HG03469 (cell line): Measurements from ENCODE around the gene HES4.
"Not testable (repeated sequence)": the region's sequence is repeated elsewhere in the genome, so short reads cannot be mapped to it uniquely, and the experiment has no call there.

ENCODE experiments used
- ATAC-seq: cut with Tn5 transposase; IDR thresholded peaks from one replicate; pipeline ENCODE4 v1.9.1; 2021; ENCODE audit warnings: mild to moderate bottlenecking, moderate library complexity, moderate number of reproducible peaks; ENCODE audit not compliant: unreplicated experiment

The HES4 gene

GRCh38 chr1:1033731-1034438, 34.0 kb upstream of the HES4 start:
- no peak for ATAC-seq

GRCh38 chr1:1033009-1033587, 33.2 kb upstream of the HES4 start:
- ATAC-seq, result peak; percentile 69

DNA sequence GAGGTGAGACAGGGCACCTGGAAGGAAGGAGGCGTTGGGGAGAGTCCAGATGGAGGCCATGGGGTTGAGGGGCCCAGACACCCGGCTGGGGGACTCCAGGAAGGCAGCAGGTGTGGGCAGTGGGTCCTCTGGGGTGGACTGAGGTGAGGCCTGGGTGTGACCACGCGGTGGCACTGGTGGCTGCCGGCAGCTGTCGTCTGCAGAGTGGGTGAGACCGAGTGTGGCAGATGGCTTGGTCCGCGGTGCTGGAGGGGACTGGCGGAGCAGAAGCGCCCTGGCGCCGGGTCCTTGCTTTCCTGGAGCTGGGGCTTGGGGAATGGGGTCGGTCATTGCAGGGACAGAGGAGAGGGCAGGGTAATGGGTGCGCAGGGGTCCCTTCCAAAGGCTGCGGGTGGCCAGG, 32.5 kb upstream of the HES4 start:
- no peak for ATAC-seq

DNA sequence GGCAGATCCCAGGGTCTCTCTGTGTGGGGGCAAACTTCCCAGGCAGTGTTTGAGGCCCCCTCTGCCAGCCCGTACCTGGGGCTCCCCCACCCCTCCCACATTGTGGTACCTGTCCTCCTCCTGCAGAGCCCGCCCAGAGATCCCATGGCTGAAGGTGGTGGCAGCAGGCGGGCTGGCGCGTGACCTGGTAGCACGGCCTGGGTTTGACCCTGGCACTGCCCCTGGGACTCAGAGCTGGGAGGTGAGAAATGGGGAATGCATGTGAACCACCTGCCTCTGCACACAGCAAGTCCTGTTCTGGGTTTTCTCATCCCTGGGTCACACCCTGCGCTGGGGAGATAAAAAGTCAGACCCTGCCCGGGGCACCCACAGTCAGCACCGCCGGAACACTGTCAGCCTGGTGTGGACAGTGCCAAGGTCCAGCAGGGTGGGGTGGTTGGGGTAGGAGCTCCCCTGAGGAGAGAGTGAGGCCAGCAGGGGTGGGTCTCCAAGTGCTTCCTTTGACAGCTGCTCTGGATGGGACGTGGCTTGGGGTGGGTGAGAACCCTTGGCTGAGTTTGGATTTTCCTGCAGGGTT, 31.9 kb upstream of the HES4 start:
- no peak for ATAC-seq

- not testable (repeated sequence) for ATAC-seq
These were observed 31.2 kb upstream of the HES4 start for GRCh38 chr1:1030867-1031658.

- no peak for ATAC-seq
These were observed 27.9 kb upstream of the HES4 start for GRCh38 chr1:1027791-1028190.

DNA sequence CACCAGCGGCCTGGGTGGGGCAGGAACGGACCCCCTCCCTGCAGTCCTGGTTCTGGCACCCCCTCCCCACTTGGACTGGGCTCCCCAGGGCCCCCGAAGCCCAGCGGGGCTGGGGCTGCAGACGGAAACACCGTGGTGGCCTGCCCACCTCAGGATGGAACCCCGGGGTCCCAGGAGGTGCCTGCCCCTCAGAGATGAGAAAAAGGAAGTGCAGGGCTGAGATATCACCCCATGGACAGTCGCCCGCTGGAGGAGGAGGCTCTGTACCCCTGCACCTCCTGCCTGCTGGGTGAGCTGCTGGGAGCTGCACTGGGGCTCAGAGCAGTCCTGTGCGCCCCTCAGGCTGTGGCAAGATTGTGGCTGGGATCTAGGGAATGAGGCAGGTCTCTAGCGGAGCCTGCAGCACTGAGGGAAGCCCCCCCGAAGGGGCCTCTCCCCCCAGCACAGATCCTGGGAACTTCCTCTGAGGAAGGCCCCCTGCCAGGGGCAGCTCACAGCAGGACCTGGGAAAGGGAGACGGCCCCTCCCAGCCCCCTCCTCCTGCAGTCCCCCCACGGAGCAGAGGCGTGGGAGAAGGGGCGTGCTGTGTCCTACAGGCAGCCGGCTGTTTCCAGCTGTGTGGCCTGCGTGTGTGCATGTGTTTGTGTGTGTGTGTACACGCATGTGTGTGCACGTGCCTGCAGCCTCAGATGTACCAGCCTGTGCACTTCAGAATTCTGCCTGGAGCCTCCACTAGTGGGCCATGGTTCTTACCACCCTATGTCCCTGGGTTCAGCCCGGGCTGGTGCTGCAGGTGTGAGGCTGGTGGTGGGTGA, 26.9 kb upstream of the HES4 start:
- ATAC-seq, result no peak

DNA sequence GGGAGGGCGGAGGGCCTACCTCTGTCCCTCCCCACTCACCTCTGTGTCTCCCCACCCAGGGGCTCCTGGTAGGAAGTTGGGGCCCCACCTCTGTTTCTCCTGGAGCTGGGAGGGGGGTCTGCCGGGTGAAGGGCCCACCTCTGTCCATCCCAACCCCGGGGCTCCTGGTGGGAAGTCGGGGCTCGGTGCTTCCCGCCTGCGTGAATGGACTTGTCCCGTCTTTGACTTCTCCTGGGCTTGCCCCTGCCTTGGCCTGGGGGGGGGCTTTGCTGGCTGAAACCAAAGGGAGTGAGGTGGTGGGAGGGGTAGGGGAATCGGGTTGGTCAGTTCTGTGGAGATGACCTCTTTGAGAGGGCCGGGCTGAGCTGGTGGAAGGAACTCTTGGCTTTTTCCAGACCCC, 25.8 kb upstream of the HES4 start:
- ATAC-seq, result no peak

DNA sequence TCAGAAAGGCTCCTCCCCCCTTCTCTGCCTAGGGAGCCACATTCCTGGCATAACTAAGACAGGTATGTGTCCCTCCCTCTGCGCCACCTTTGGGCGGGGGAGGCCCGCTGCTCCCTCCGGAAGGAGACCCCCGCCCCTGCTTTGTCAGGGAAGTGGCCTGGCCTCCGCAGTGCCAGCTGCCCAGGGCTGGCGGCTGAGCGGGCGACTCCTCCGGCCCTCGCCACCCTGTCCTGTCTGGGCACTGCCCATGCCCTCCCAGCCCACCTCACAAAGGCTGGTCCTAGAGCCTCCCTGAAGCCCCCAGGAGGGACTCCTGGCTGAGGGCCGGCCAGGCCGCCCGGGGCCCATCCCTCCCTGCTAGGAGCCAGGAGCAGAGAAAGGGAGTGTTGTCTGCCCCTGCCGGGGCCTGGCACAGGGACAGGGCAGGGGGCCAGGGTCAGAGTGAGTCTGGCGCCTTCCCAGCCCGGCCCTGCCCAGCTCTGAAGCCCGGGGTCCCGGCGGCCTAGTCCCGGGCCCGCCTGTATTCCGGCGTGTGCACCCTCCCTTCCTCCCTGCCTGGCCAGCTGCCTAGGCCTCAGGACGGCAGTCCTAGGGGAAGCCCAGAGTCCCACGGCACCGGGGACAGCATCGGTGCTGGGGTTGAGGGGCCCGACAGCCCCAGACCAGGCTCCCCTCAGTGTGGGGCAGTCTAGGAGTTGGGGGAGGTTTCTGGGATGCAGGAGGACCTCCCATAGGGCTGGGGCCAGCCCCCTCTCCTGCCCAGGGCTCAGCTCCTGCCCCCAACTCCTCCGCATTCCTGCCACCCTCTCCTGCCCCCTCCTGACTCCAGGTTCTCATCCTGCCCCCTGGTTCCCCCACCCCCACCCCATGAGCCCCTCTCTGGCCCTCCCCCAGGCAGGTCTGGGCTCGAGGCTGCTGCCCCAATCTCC, 25.1 kb upstream of the HES4 start:
- no peak for ATAC-seq

- ATAC-seq, result no peak
These were observed 24.4 kb upstream of the HES4 start for GRCh38 chr1:1024149-1024770.

GRCh38 chr1:1023700-1024099, 23.8 kb upstream of the HES4 start:
- ATAC-seq, result no peak

GRCh38 chr1:1022302-1023009, 22.6 kb upstream of the HES4 start:
- no peak for ATAC-seq

- ATAC-seq, result no peak
These were observed 22.0 kb upstream of the HES4 start for GRCh38 chr1:1021920-1022259.

- ATAC-seq, result no peak
These were observed 21.4 kb upstream of the HES4 start for GRCh38 chr1:1021010-1021919.

- no peak for ATAC-seq
These were observed 20.6 kb upstream of the HES4 start for GRCh38 chr1:1020415-1021009.

DNA sequence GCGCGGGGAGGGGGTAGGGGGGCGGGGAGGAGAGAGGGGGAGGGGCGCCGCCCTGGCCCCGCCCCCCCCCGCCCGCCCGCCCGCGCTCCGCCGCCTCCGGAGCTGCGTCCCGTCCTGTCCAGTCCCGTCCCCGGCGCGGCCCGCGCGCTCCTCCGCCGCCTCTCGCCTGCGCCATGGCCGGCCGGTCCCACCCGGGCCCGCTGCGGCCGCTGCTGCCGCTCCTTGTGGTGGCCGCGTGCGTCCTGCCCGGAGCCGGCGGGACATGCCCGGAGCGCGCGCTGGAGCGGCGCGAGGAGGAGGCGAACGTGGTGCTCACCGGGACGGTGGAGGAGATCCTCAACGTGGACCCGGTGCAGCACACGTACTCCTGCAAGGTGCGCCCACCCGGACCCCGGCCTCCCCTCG, 20.1 kb upstream of the HES4 start, which contains the start of gene AGRN:
TSS of gene AGRN (plus strand) at position 121 of the 405 bp plus-strand sequence. CDS start at position 174, 53 bp downstream.
- ATAC-seq, result no peak
